A549 (cell line): ENCODE data around the gene SLC19A1. TPM values are rescaled to one million over a fixed set of nuclear protein-coding genes. Genes with fewer than 3 reads are reported as not detected.

ENCODE experiments used
- ATAC-seq, 2 experiments: fragments of 200-7000 bp in 1 of 2; fragments of >200 bp in 1 of 2; cut with Nextera tagmentation in 1 of 2; cut with Tn5 transposase in 1 of 2; 3 replicates each; pipeline versions ENCODE4 v1.8.0 to v1.9.1; 2018 to 2020; ENCODE audit warnings: mild to moderate bottlenecking in 1 of 2, moderate library complexity in 1 of 2
- CTCF ChIA-PET: fragments of 300-600 bp; sonication (Branson Sonifier 250); formaldehyde crosslinking; extraction: SDS; loops from one replicate; lab custom pipeline; 2021; ENCODE audit warnings: antibody characterized with exemption, inconsistent platforms; lab: Yijun Ruan, JAX
- POLR2A ChIA-PET: fragments of 350-600 bp; formaldehyde crosslinking; extraction: SDS; loops from one replicate; lab custom pipeline; 2021; ENCODE audit warnings: antibody characterized with exemption, inconsistent platforms; lab: Yijun Ruan, JAX
- DNase-seq, 2 experiments: peaks; one replicate each; pipeline versions ENCODE4 v3.0.0 to v3.0.0-alpha.2; 2011 to 2016; ENCODE audit warnings: low read depth in 1 of 2, low spot score in 1 of 2
- FAIRE-seq: peaks from 2 replicates; lab custom pipeline; 2011; peaks lifted over from hg19 to GRCh38; lab: Jason Lieb, UNC
- H3K27ac ChIP-seq, 2 experiments: fragments of >200 bp; sonication (Bioruptor Twin); formaldehyde crosslinking; 3 replicates each; pipeline ENCODE4 v1.5.1; 2016 to 2017
- H3K4me1 ChIP-seq: fragments of >200 bp; sonication (Bioruptor Twin); formaldehyde crosslinking; 3 replicates; pipeline ENCODE4 v1.6.1; 2016
- H3K4me2 ChIP-seq: fragments of >200 bp; sonication (Bioruptor Twin); formaldehyde crosslinking; 3 replicates; pipeline ENCODE4 v1.6.1; 2016
- H3K4me3 ChIP-seq: fragments of >200 bp; sonication (Bioruptor Twin); formaldehyde crosslinking; 3 replicates; pipeline ENCODE4 v1.5.1; 2016
- H3K9me3 ChIP-seq: fragments of >200 bp; sonication (Bioruptor Twin); formaldehyde crosslinking; 3 replicates; pipeline ENCODE4 v1.6.1; 2016
- BHLHE40 ChIP-seq: IDR thresholded peaks from 2 replicates; pipeline ENCODE4 v1.6.1; 2012; ENCODE audit warnings: low read depth, low read length, inconsistent platforms
- CBX2 ChIP-seq: fragments of 200-600 bp; sonication (generic); IDR thresholded peaks from 2 replicates; pipeline ENCODE4 v1.6.1; 2016; ENCODE audit warnings: low read depth, mild to moderate bottlenecking, borderline replicate concordance
- CBX8 ChIP-seq: fragments of 200-600 bp; sonication (generic); IDR thresholded peaks from 2 replicates; pipeline ENCODE4 v1.6.1; 2016
- CEBPB ChIP-seq, 2 experiments: fragments of >200 bp in 1 of 2; sonication (Bioruptor Twin) in 1 of 2; formaldehyde crosslinking in 1 of 2; IDR thresholded peaks; 2 replicates each; pipeline ENCODE4 v1.6.1; 2012 to 2016
- CHD2 ChIP-seq: fragments of 150-350 bp; IDR thresholded peaks from 2 replicates; pipeline ENCODE4 v1.6.1; 2014; ENCODE audit warnings: low read length; ENCODE audit not compliant: partially characterized antibody
- EP300 ChIP-seq, 2 experiments: fragments of >200 bp; sonication (Bioruptor Twin); formaldehyde crosslinking; IDR thresholded peaks; 2 replicates in 1 of 2; 3 replicates in 1 of 2; pipeline ENCODE4 v1.6.1; 2016 to 2017
- FOSL2 ChIP-seq, 2 experiments: fragments of 450-650 bp in 1 of 2; fragments of >200 bp in 1 of 2; sonication (Bioruptor Twin) in 1 of 2; formaldehyde crosslinking; IDR thresholded peaks; 2 replicates each; pipeline versions ENCODE4 v1.5.0 to v1.6.1; 2016 to 2020; ENCODE audit warnings: mild to moderate bottlenecking in 1 of 2, moderate library complexity in 1 of 2
- HDAC2 ChIP-seq: fragments of 200-600 bp; sonication (generic); IDR thresholded peaks from 2 replicates; pipeline ENCODE4 v1.6.1; 2016
- JUNB ChIP-seq: fragments of >200 bp; sonication (Bioruptor Twin); formaldehyde crosslinking; IDR thresholded peaks from 2 replicates; pipeline ENCODE4 v1.6.1; 2016
- KDM1A ChIP-seq: fragments of 200-600 bp; sonication (generic); IDR thresholded peaks from 2 replicates; pipeline ENCODE4 v1.6.1; 2016; ENCODE audit warnings: low read depth, mild to moderate bottlenecking
- MAFK ChIP-seq: fragments of 450-650 bp; IDR thresholded peaks from 2 replicates; pipeline ENCODE4 v1.6.1; 2014; ENCODE audit not compliant: partially characterized antibody
- MAZ ChIP-seq: fragments of 150-350 bp; IDR thresholded peaks from 2 replicates; pipeline ENCODE4 v1.6.1; 2014; ENCODE audit warnings: antibody characterized with exemption, low read depth, low read length, borderline replicate concordance
- MYC ChIP-seq: IDR thresholded peaks from 2 replicates; pipeline ENCODE4 v1.6.1; 2012; ENCODE audit warnings: mild to moderate bottlenecking, inconsistent platforms, low read length, improper control_type of control experiment, borderline replicate concordance
- NPAS2 ChIP-seq: fragments of 250-450 bp; sonication (Bioruptor Pico); IDR thresholded peaks from 2 replicates; pipeline ENCODE4 v1.8.0; 2022; ENCODE audit warnings: mild to moderate bottlenecking, moderate library complexity, borderline replicate concordance
- PHF8 ChIP-seq: fragments of 200-600 bp; sonication (generic); IDR thresholded peaks from 2 replicates; pipeline ENCODE4 v1.6.1; 2016; ENCODE audit warnings: low read depth, mild to moderate bottlenecking, antibody characterized with exemption, moderate library complexity, borderline replicate concordance
- POLR2A ChIP-seq: IDR thresholded peaks from 2 replicates; pipeline ENCODE4 v1.6.1; 2012; ENCODE audit warnings: mild to moderate bottlenecking, low read length
- RARB ChIP-seq: fragments of 250-450 bp; sonication (Bioruptor Pico); IDR thresholded peaks from 2 replicates; pipeline ENCODE4 v1.8.0; 2021; ENCODE audit warnings: mild to moderate bottlenecking, moderate library complexity
- SMC3 ChIP-seq: fragments of >200 bp; sonication (Bioruptor Twin); formaldehyde crosslinking; IDR thresholded peaks from 3 replicates; pipeline ENCODE4 v1.6.1; 2018; ENCODE audit warnings: inconsistent platforms
- TFCP2L1 ChIP-seq: fragments of 250-450 bp; sonication (Bioruptor Pico); IDR thresholded peaks from 2 replicates; pipeline ENCODE4 v1.5.0; 2021; ENCODE audit warnings: mild to moderate bottlenecking
- TP53 ChIP-seq: fragments of 250-450 bp; sonication (Bioruptor Pico); IDR thresholded peaks from 2 replicates; pipeline ENCODE4 v1.5.0; 2021; ENCODE audit warnings: mild to moderate bottlenecking, moderate library complexity
- ZC3H11A ChIP-seq: fragments of 450-650 bp; IDR thresholded peaks from 2 replicates; pipeline ENCODE4 v1.6.1; 2014; ENCODE audit warnings: antibody characterized with exemption, mild to moderate bottlenecking
- WGBS: methylation state at CpG from one replicate; pipeline ENCODE4 v1.1.6; 2017; ENCODE audit errors: missing lambda C conversion rate; 5-methylcytosine and 5-hydroxymethylcytosine counted together
- polyA plus RNA-seq, 4 experiments: library from polyadenylated mRNA; depleted of rRNA in 3 of 4; stranded (reverse); fragments of >200 nt; fragmentation: RNase III in 1 of 4; extraction: RNeasy Plus Mini Kit Qiagen cat#74134 plus additional on column Dnase treatment in 1 of 4; gene quantifications; 2 replicates in 3 of 4; 3 replicates in 1 of 4; pipeline ENCODE4 v1.2.3, GENCODE V29; 2011 to 2017
- TF ChIP-seq, protein P1 (sequence below): IDR thresholded peaks from 2 replicates; pipeline ENCODE4 v1.6.1; 2012
- TF ChIP-seq, protein P2 (sequence below): fragments of 250-450 bp; sonication (Bioruptor Pico); IDR thresholded peaks from 2 replicates; pipeline ENCODE4 v1.5.0; 2021; ENCODE audit warnings: mild to moderate bottlenecking, moderate library complexity, borderline replicate concordance
- TF ChIP-seq, protein P3 (sequence below): fragments of >200 bp; sonication (Bioruptor Twin); formaldehyde crosslinking; IDR thresholded peaks from 3 replicates; pipeline ENCODE4 v1.5.1; 2016
- TF ChIP-seq, protein P4 (sequence below): fragments of 150-350 bp; IDR thresholded peaks from 2 replicates; pipeline ENCODE4 v1.6.1; 2014; ENCODE audit warnings: low read depth, mild to moderate bottlenecking, low read length

The SLC19A1 gene
- polyA plus RNA-seq, 2 of the 4 experiments (the other 2 are of a cell fraction), result 9.8 to 14.0 TPM

DNA sequence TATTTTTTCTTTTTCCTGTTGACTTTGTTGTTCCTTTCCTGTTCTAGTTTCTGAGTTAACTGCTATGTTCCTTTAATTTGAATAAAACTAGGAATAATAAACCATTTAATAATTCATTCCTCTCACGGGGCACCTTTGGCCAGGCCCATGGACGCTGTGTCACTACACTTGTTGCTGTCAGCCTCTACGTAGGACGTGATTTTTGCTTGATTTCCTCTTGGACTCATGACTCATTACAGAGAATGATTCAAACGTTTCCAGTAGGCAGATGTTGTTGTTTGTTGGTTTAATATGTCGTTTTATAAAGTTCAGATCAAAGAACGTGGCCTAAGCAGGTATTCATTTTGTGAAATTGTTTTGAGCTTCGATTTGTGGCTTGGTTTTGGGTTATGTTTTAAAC lies 9.1 kb upstream of the SLC19A1 start:
- POLR2A ChIA-PET, result no interaction called here
- 4% methylated on average over 8 of the region's 8 CpGs for WGBS
- no peak for FAIRE-seq
- TF ChIP-seq MAFK, result peak; percentile 10
- TF ChIP-seq JUNB, result 0 out of 2 replicates have a peak, but pooled peaks have one; percentile 18
- TF ChIP-seq RARB, result no peak
- no peak for TF ChIP-seq NPAS2 (CRISPR knock-in tag)
- TF ChIP-seq FOSL2 (IDR thresholded peaks at IDR 0.05), result peak; percentile 37; the same call in 1 of the 2 replicates
- peak; percentile 80 for TF ChIP-seq FOSL2 (CRISPR knock-in tag; IDR thresholded peaks at IDR 0.05)
- no peak for TF ChIP-seq PHF8
- TF ChIP-seq ZC3H11A, result no peak
- TF ChIP-seq, all 56 proteins: peak for 3
- peak overlapping the region; percentile 66 to 73; a peak in 5 of 6 replicates for H3K27ac ChIP-seq
- CTCF ChIA-PET, result no interaction called here
- DNase-seq, result peak; percentile 58 to 79
- peak overlapping the region; percentile 41 for H3K4me2 ChIP-seq
- no peak overlapping the region for H3K4me3 ChIP-seq
- H3K4me1 ChIP-seq, result peaks cover 20% of the 10 kb centered on the region
- H3K9me3 ChIP-seq, result no peaks in the 10 kb centered on the region
- ATAC-seq, result peak in 1 of 2 experiments; percentile 38; a peak in 2 of 6 replicates

DNA sequence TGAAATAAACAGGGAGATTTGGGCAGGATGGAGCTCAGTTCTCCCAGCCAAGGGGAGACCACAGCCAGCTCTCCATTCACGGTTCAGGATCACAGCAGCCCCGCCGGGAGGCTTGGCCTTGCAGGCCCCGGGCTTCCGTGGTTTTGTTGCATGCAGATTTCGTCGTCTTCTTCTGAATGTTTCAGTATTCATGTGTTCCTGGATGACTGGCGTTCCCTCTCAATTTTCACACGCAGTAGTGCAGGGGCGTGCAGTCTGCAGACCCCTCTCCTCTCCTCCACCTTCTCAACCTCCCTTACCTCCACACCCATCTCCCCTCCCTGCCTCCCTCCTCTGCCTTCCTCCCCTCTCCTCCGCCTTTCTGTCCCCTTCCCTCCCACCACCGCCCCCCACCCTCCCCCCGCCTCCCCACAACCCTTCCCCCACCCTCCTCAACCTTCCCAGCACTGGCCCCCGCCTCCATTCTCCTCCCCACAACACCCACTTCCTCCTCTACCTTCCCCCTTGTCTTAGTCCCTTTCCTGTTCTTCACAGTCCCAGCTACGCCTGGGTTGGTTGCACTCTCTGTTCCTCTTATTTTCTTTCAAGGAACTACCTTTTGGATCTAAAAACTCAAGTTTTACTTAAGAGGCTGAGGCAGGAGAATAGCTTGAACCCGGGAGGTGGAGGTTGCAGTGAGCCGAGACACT lies 8.4 kb upstream of the SLC19A1 start:
- ATAC-seq (no peak), FAIRE-seq (no peak), DNase-seq (no peak)
- CTCF ChIA-PET, result interaction anchor here (1.0 kb wide), 1 partner anchor 38 kb away, joined by 3 read pairs; no protein-coding TSS in a partner anchor
- Histone ChIP-seq H3K4me2 (peak overlapping the region; percentile 41), H3K4me3 (no peak overlapping the region), H3K4me1 (peaks cover 18% of the 10 kb centered on the region), H3K27ac (peak overlapping the region; percentile 66 to 73; a peak in 5 of 6 replicates), H3K9me3 (no peaks in the 10 kb centered on the region)
- WGBS, result 84% methylated on average over 13 of the region's 17 CpGs
- TF ChIP-seq CBX8 (no peak), POLR2A (no peak), SMC3 (no peak), NPAS2 (CRISPR knock-in tag) (no peak), CEBPB (IDR thresholded peaks at IDR 0.05) (no peak), RARB (no peak), BHLHE40 (no peak), HDAC2 (no peak), TP53 (no peak), TFCP2L1 (CRISPR knock-in tag) (no peak), KDM1A (no peak), EP300 (IDR thresholded peaks at IDR 0.05) (no peak), CBX2 (no peak), MAZ (no peak), CHD2 (no peak), MYC (no peak)
- TF ChIP-seq, protein P1, sequence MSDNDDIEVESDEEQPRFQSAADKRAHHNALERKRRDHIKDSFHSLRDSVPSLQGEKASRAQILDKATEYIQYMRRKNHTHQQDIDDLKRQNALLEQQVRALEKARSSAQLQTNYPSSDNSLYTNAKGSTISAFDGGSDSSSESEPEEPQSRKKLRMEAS, result no peak
- TF ChIP-seq, protein P2, sequence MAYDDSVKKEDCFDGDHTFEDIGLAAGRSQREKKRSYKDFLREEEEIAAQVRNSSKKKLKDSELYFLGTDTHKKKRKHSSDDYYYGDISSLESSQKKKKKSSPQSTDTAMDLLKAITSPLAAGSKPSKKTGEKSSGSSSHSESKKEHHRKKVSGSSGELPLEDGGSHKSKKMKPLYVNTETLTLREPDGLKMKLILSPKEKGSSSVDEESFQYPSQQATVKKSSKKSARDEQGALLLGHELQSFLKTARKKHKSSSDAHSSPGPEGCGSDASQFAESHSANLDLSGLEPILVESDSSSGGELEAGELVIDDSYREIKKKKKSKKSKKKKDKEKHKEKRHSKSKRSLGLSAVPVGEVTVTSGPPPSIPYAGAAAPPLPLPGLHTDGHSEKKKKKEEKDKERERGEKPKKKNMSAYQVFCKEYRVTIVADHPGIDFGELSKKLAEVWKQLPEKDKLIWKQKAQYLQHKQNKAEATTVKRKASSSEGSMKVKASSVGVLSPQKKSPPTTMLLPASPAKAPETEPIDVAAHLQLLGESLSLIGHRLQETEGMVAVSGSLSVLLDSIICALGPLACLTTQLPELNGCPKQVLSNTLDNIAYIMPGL (CRISPR knock-in tag), result no peak
- TF ChIP-seq, protein P3, sequence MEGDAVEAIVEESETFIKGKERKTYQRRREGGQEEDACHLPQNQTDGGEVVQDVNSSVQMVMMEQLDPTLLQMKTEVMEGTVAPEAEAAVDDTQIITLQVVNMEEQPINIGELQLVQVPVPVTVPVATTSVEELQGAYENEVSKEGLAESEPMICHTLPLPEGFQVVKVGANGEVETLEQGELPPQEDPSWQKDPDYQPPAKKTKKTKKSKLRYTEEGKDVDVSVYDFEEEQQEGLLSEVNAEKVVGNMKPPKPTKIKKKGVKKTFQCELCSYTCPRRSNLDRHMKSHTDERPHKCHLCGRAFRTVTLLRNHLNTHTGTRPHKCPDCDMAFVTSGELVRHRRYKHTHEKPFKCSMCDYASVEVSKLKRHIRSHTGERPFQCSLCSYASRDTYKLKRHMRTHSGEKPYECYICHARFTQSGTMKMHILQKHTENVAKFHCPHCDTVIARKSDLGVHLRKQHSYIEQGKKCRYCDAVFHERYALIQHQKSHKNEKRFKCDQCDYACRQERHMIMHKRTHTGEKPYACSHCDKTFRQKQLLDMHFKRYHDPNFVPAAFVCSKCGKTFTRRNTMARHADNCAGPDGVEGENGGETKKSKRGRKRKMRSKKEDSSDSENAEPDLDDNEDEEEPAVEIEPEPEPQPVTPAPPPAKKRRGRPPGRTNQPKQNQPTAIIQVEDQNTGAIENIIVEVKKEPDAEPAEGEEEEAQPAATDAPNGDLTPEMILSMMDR, result no peak
- TF ChIP-seq, protein P4, sequence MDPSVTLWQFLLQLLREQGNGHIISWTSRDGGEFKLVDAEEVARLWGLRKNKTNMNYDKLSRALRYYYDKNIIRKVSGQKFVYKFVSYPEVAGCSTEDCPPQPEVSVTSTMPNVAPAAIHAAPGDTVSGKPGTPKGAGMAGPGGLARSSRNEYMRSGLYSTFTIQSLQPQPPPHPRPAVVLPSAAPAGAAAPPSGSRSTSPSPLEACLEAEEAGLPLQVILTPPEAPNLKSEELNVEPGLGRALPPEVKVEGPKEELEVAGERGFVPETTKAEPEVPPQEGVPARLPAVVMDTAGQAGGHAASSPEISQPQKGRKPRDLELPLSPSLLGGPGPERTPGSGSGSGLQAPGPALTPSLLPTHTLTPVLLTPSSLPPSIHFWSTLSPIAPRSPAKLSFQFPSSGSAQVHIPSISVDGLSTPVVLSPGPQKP, result no peak
- POLR2A ChIA-PET, result no interaction called here
